A549 (cell line): ENCODE data around the gene RCHY1. TPM values are rescaled to one million over a fixed set of nuclear protein-coding genes. Genes with fewer than 3 reads are reported as not detected.
A peak's percentile ranks its signal among the peaks of the same experiment; 100 is the strongest.
"Not testable (repeated sequence)": the region's sequence is repeated elsewhere in the genome, so short reads cannot be mapped to it uniquely, and the experiment has no call there.

ENCODE experiments used
- ATAC-seq, 2 experiments: fragments of 200-7000 bp in 1 of 2; fragments of >200 bp in 1 of 2; cut with Nextera tagmentation in 1 of 2; cut with Tn5 transposase in 1 of 2; 3 replicates each; pipeline versions ENCODE4 v1.8.0 to v1.9.1; 2018 to 2020; ENCODE audit warnings: mild to moderate bottlenecking in 1 of 2, moderate library complexity in 1 of 2
- CTCF ChIA-PET: fragments of 300-600 bp; sonication (Branson Sonifier 250); formaldehyde crosslinking; extraction: SDS; loops from one replicate; lab custom pipeline; 2021; ENCODE audit warnings: antibody characterized with exemption, inconsistent platforms; lab: Yijun Ruan, JAX
- POLR2A ChIA-PET: fragments of 350-600 bp; formaldehyde crosslinking; extraction: SDS; loops from one replicate; lab custom pipeline; 2021; ENCODE audit warnings: antibody characterized with exemption, inconsistent platforms; lab: Yijun Ruan, JAX
- DNase-seq, 2 experiments: peaks; one replicate each; pipeline versions ENCODE4 v3.0.0 to v3.0.0-alpha.2; 2011 to 2016; ENCODE audit warnings: low read depth in 1 of 2, low spot score in 1 of 2
- FAIRE-seq: peaks from 2 replicates; lab custom pipeline; 2011; peaks lifted over from hg19 to GRCh38; lab: Jason Lieb, UNC
- H3K27ac ChIP-seq, 2 experiments: fragments of >200 bp; sonication (Bioruptor Twin); formaldehyde crosslinking; 3 replicates each; pipeline ENCODE4 v1.5.1; 2016 to 2017
- H3K4me1 ChIP-seq: fragments of >200 bp; sonication (Bioruptor Twin); formaldehyde crosslinking; 3 replicates; pipeline ENCODE4 v1.6.1; 2016
- H3K4me2 ChIP-seq: fragments of >200 bp; sonication (Bioruptor Twin); formaldehyde crosslinking; 3 replicates; pipeline ENCODE4 v1.6.1; 2016
- H3K4me3 ChIP-seq: fragments of >200 bp; sonication (Bioruptor Twin); formaldehyde crosslinking; 3 replicates; pipeline ENCODE4 v1.5.1; 2016
- H3K9me3 ChIP-seq: fragments of >200 bp; sonication (Bioruptor Twin); formaldehyde crosslinking; 3 replicates; pipeline ENCODE4 v1.6.1; 2016
- CBX2 ChIP-seq: fragments of 200-600 bp; sonication (generic); IDR thresholded peaks from 2 replicates; pipeline ENCODE4 v1.6.1; 2016; ENCODE audit warnings: low read depth, mild to moderate bottlenecking, borderline replicate concordance
- CHD2 ChIP-seq: fragments of 150-350 bp; IDR thresholded peaks from 2 replicates; pipeline ENCODE4 v1.6.1; 2014; ENCODE audit warnings: low read length; ENCODE audit not compliant: partially characterized antibody
- E2F6 ChIP-seq: IDR thresholded peaks from 2 replicates; pipeline ENCODE4 v1.6.1; 2012; ENCODE audit warnings: low read depth, borderline replicate concordance
- EHMT2 ChIP-seq: fragments of 200-600 bp; sonication (generic); IDR thresholded peaks from 2 replicates; pipeline ENCODE4 v1.6.1; 2016; ENCODE audit warnings: antibody characterized with exemption, low read depth, mild to moderate bottlenecking, moderate library complexity
- ELK1 ChIP-seq: fragments of 150-350 bp; IDR thresholded peaks from 2 replicates; pipeline ENCODE4 v1.6.1; 2014; ENCODE audit warnings: low read depth, mild to moderate bottlenecking, low read length
- EP300 ChIP-seq, 2 experiments: fragments of >200 bp; sonication (Bioruptor Twin); formaldehyde crosslinking; IDR thresholded peaks; 2 replicates in 1 of 2; 3 replicates in 1 of 2; pipeline ENCODE4 v1.6.1; 2016 to 2017
- ESRRA ChIP-seq: fragments of 150-350 bp; IDR thresholded peaks from 2 replicates; pipeline ENCODE4 v1.6.1; 2014; ENCODE audit warnings: mild to moderate bottlenecking, low read length, borderline replicate concordance
- FOXS1 ChIP-seq: fragments of 250-450 bp; sonication (Bioruptor Pico); IDR thresholded peaks from 2 replicates; pipeline ENCODE4 v1.5.0; 2020; ENCODE audit warnings: mild to moderate bottlenecking, moderate library complexity
- GATA3 ChIP-seq: IDR thresholded peaks from 2 replicates; pipeline ENCODE4 v1.6.1; 2012; ENCODE audit warnings: borderline replicate concordance
- HDAC2 ChIP-seq: fragments of 200-600 bp; sonication (generic); IDR thresholded peaks from 2 replicates; pipeline ENCODE4 v1.6.1; 2016
- HES2 ChIP-seq: fragments of >200 bp; sonication (Bioruptor Twin); formaldehyde crosslinking; IDR thresholded peaks from 2 replicates; pipeline ENCODE4 v1.6.1; 2016
- HOXB13 ChIP-seq: fragments of 250-450 bp; sonication (Bioruptor Pico); IDR thresholded peaks from 2 replicates; pipeline ENCODE4 v1.5.0; 2020; ENCODE audit warnings: low read depth, mild to moderate bottlenecking, moderate library complexity
- JUNB ChIP-seq: fragments of >200 bp; sonication (Bioruptor Twin); formaldehyde crosslinking; IDR thresholded peaks from 2 replicates; pipeline ENCODE4 v1.6.1; 2016
- KDM5A ChIP-seq: fragments of 200-600 bp; sonication (generic); IDR thresholded peaks from 2 replicates; pipeline ENCODE4 v1.6.1; 2016; ENCODE audit warnings: antibody characterized with exemption, mild to moderate bottlenecking
- MAZ ChIP-seq: fragments of 150-350 bp; IDR thresholded peaks from 2 replicates; pipeline ENCODE4 v1.6.1; 2014; ENCODE audit warnings: antibody characterized with exemption, low read depth, low read length, borderline replicate concordance
- NPAS2 ChIP-seq: fragments of 250-450 bp; sonication (Bioruptor Pico); IDR thresholded peaks from 2 replicates; pipeline ENCODE4 v1.8.0; 2022; ENCODE audit warnings: mild to moderate bottlenecking, moderate library complexity, borderline replicate concordance
- PBX3 ChIP-seq: IDR thresholded peaks from 2 replicates; pipeline ENCODE4 v1.6.1; 2012
- PHF8 ChIP-seq: fragments of 200-600 bp; sonication (generic); IDR thresholded peaks from 2 replicates; pipeline ENCODE4 v1.6.1; 2016; ENCODE audit warnings: low read depth, mild to moderate bottlenecking, antibody characterized with exemption, moderate library complexity, borderline replicate concordance
- REST ChIP-seq: fragments of 200-600 bp; sonication (generic); IDR thresholded peaks from 2 replicates; pipeline ENCODE4 v1.6.1; 2016; ENCODE audit warnings: antibody characterized with exemption, mild to moderate bottlenecking, moderate library complexity
- SMC3 ChIP-seq: fragments of >200 bp; sonication (Bioruptor Twin); formaldehyde crosslinking; IDR thresholded peaks from 3 replicates; pipeline ENCODE4 v1.6.1; 2018; ENCODE audit warnings: inconsistent platforms
- TP53 ChIP-seq: fragments of 250-450 bp; sonication (Bioruptor Pico); IDR thresholded peaks from 2 replicates; pipeline ENCODE4 v1.5.0; 2021; ENCODE audit warnings: mild to moderate bottlenecking, moderate library complexity
- ZFP36 ChIP-seq: fragments of 450-650 bp; IDR thresholded peaks from 2 replicates; pipeline ENCODE4 v1.6.1; 2014; ENCODE audit warnings: borderline replicate concordance; ENCODE audit not compliant: partially characterized antibody
- ZSCAN20 ChIP-seq: fragments of 250-450 bp; sonication (Bioruptor Pico); IDR thresholded peaks from 2 replicates; pipeline ENCODE4 v1.8.0; 2022; ENCODE audit warnings: mild to moderate bottlenecking, moderate library complexity
- WGBS: methylation state at CpG from one replicate; pipeline ENCODE4 v1.1.6; 2017; ENCODE audit errors: missing lambda C conversion rate; 5-methylcytosine and 5-hydroxymethylcytosine counted together
- polyA plus RNA-seq, 4 experiments: library from polyadenylated mRNA; depleted of rRNA in 3 of 4; stranded (reverse); fragments of >200 nt; fragmentation: RNase III in 1 of 4; extraction: RNeasy Plus Mini Kit Qiagen cat#74134 plus additional on column Dnase treatment in 1 of 4; gene quantifications; 2 replicates in 3 of 4; 3 replicates in 1 of 4; pipeline ENCODE4 v1.2.3, GENCODE V29; 2011 to 2017

The RCHY1 gene
- polyA plus RNA-seq, 2 of the 4 experiments (the other 2 are of a cell fraction): 19.1 to 27.4 TPM

- FAIRE-seq (no peak), DNase-seq (no peak), ATAC-seq (no peak)
- CTCF ChIA-PET: interaction anchor here (1.6 kb wide), 1 partner anchor 17 kb away, joined by 6 read pairs; no protein-coding TSS in a partner anchor
- TF ChIP-seq HOXB13 (CRISPR knock-in tag) (no peak), ZSCAN20 (CRISPR knock-in tag) (no peak), PBX3 (no peak), ESRRA (no peak), EP300 (IDR thresholded peaks at IDR 0.05) (no peak), PHF8 (no peak), FOXS1 (CRISPR knock-in tag) (no peak), CHD2 (no peak), SMC3 (no peak), EHMT2 (no peak), GATA3 (no peak), KDM5A (no peak), E2F6 (no peak), CBX2 (no peak), MAZ (no peak), NPAS2 (CRISPR knock-in tag) (no peak), TP53 (no peak), JUNB (no peak)
- H3K4me1 ChIP-seq: peaks cover 21% of the 10 kb centered on the region; the same call in 2 of the 3 replicates
- POLR2A ChIA-PET: interaction anchor here (0.6 kb wide), 1 partner anchor 160 kb away, joined by 3 read pairs; no protein-coding TSS in a partner anchor
- 69% methylated on average over 5 of the region's 6 CpGs for WGBS
- H3K27ac ChIP-seq: peak overlapping the region in 1 of 2 experiments; percentile 96; a peak in 4 of 6 replicates
- H3K4me2 ChIP-seq: peak overlapping the region; percentile 84
- no peaks in the 10 kb centered on the region for H3K9me3 ChIP-seq
- H3K4me3 ChIP-seq: peak overlapping the region; percentile 70
These were observed 1.6 kb downstream of the RCHY1 start for GRCh38 chr4:75512386-75513211.

- H3K4me1 ChIP-seq: peaks cover 21% of the 10 kb centered on the region; the same call in 2 of the 3 replicates
- no peak overlapping the region for H3K27ac ChIP-seq
- no peak overlapping the region for H3K4me3 ChIP-seq
- 89% methylated on average over 3 of the region's 3 CpGs for WGBS
- ATAC-seq (no peak), DNase-seq (no peak), FAIRE-seq (no peak)
- POLR2A ChIA-PET: no interaction called here
- no peaks in the 10 kb centered on the region for H3K9me3 ChIP-seq
- CTCF ChIA-PET: no interaction called here
- H3K4me2 ChIP-seq: peak overlapping the region; percentile 84
- TF ChIP-seq ZFP36: no peak
- no peak for TF ChIP-seq HDAC2
- TF ChIP-seq FOXS1 (CRISPR knock-in tag): no peak
- no peak for TF ChIP-seq REST
- no peak for TF ChIP-seq HES2
- TF ChIP-seq ELK1: no peak
These were observed 2.4 kb downstream of the RCHY1 start for GRCh38 chr4:75511841-75512240.

- 92% methylated on average over 4 of the region's 4 CpGs for WGBS
These were observed 4.6 kb downstream of the RCHY1 start for GRCh38 chr4:75509592-75509991.

More at GRCh38 chr4:75509592-75509991, 4.6 kb downstream of the RCHY1 start:
- H3K4me3 ChIP-seq, H3K9me3 ChIP-seq, DNase-seq, POLR2A ChIA-PET, H3K27ac ChIP-seq, ATAC-seq, H3K4me2 ChIP-seq, FAIRE-seq: not testable (repeated sequence)
- CTCF ChIA-PET: interaction anchor here (0.8 kb wide), 1 partner anchor 838 kb away, joined by 3 read pairs; no protein-coding TSS in a partner anchor
- peaks cover 15% of the 10 kb centered on the region; the same call in 2 of the 3 replicates for H3K4me1 ChIP-seq
